H9 (cell line): Measurements from ENCODE around the gene DIP2C. TPM values are rescaled to one million over a fixed set of nuclear protein-coding genes. Genes with fewer than 3 reads are reported as not detected.

Experiments used
- DNase-seq: peaks from one replicate; pipeline ENCODE4 v3.0.0-alpha.2; 2017
- H2AFZ ChIP-seq: one replicate; pipeline ENCODE4 v1.6.1; 2013; ENCODE audit warnings: mild to moderate bottlenecking, low read length, control low read depth, moderate library complexity
- H2AK5ac ChIP-seq: 2 replicates; pipeline ENCODE4 v1.6.1; 2013; ENCODE audit warnings: low read length, control low read depth, mixed read lengths; ENCODE audit not compliant: insufficient read length
- H2BK120ac ChIP-seq: one replicate; pipeline ENCODE4 v1.6.1; 2013; ENCODE audit warnings: low read depth, mild to moderate bottlenecking, low read length, control low read depth, inconsistent platforms; ENCODE audit not compliant: poor library complexity, severe bottlenecking
- H2BK12ac ChIP-seq: 2 replicates; pipeline ENCODE4 v1.6.1; 2013; ENCODE audit warnings: low read length, control low read depth, mixed read lengths, low read depth; ENCODE audit not compliant: insufficient read length
- H2BK15ac ChIP-seq: 2 replicates; pipeline ENCODE4 v1.6.1; 2013; ENCODE audit warnings: low read depth, low read length, control low read depth
- H2BK20ac ChIP-seq: one replicate; pipeline ENCODE4 v1.6.1; 2013; ENCODE audit warnings: low read depth, mild to moderate bottlenecking, low read length, control low read depth, inconsistent platforms; ENCODE audit not compliant: poor library complexity, severe bottlenecking
- H2BK5ac ChIP-seq: 2 replicates; pipeline ENCODE4 v1.6.1; 2013; ENCODE audit warnings: low read length, control low read depth, mixed read lengths; ENCODE audit not compliant: insufficient read length
- H3K14ac ChIP-seq: 2 replicates; pipeline ENCODE4 v1.6.1; 2013; ENCODE audit warnings: low read length, control low read depth; ENCODE audit not compliant: insufficient read depth
- H3K18ac ChIP-seq: 2 replicates; pipeline ENCODE4 v1.6.1; 2013; ENCODE audit warnings: low read depth, mild to moderate bottlenecking, mixed read lengths, low read length, control low read depth; ENCODE audit not compliant: insufficient read length
- H3K23ac ChIP-seq: 2 replicates; pipeline ENCODE4 v1.6.1; 2013; ENCODE audit warnings: low read length, control low read depth, mixed read lengths, low read depth; ENCODE audit not compliant: insufficient read length
- H3K23me2 ChIP-seq: 2 replicates; pipeline ENCODE4 v1.6.1; 2013; ENCODE audit warnings: low read depth, mild to moderate bottlenecking, mixed read lengths, low read length, control low read depth; ENCODE audit not compliant: insufficient read length, poor library complexity, severe bottlenecking
- H3K27ac ChIP-seq: 2 replicates; pipeline ENCODE4 v1.5.1; 2013; ENCODE audit warnings: low read length, control low read depth, mixed read lengths, low read depth; ENCODE audit not compliant: insufficient read length
- H3K27me3 ChIP-seq: 2 replicates; pipeline ENCODE4 v1.6.1; 2013; ENCODE audit warnings: low read length, control low read depth, inconsistent platforms; ENCODE audit not compliant: insufficient read depth
- H3K4ac ChIP-seq: 2 replicates; pipeline ENCODE4 v1.6.1; 2013; ENCODE audit warnings: low read depth, mild to moderate bottlenecking, control low read depth, inconsistent platforms, low read length, moderate library complexity
- H3K4me1 ChIP-seq: 2 replicates; pipeline ENCODE4 v1.6.1; 2013; ENCODE audit warnings: low read length, control low read depth, inconsistent platforms; ENCODE audit not compliant: insufficient read depth
- H3K4me2 ChIP-seq: 2 replicates; pipeline ENCODE4 v1.6.1; 2013; ENCODE audit warnings: low read length, control low read depth, mixed read lengths; ENCODE audit not compliant: insufficient read length, insufficient read depth
- H3K56ac ChIP-seq: 2 replicates; pipeline ENCODE4 v1.6.1; 2013; ENCODE audit warnings: low read depth, mild to moderate bottlenecking, mixed read lengths, low read length, control low read depth; ENCODE audit not compliant: insufficient read length
- H3K79me1 ChIP-seq: 2 replicates; pipeline ENCODE4 v1.6.1; 2013; ENCODE audit warnings: low read depth, mild to moderate bottlenecking, moderate library complexity, low read length, control low read depth, inconsistent platforms; ENCODE audit not compliant: insufficient read depth, poor library complexity, severe bottlenecking
- H3K79me2 ChIP-seq: 2 replicates; pipeline ENCODE4 v1.6.1; 2013; ENCODE audit warnings: low read length, control low read depth, inconsistent platforms; ENCODE audit not compliant: insufficient read depth
- H3K9ac ChIP-seq: 2 replicates; pipeline ENCODE4 v1.6.1; 2013; ENCODE audit warnings: low read length, control low read depth, mixed read lengths; ENCODE audit not compliant: insufficient read length; ENCODE audit errors: extremely low read depth
- H3K9me3 ChIP-seq: one replicate; pipeline ENCODE4 v1.6.1; 2013; ENCODE audit warnings: low read depth, low read length, inconsistent platforms; ENCODE audit not compliant: control insufficient read depth
- H3T11ph ChIP-seq: one replicate; pipeline ENCODE4 v1.6.1; 2013; ENCODE audit warnings: mild to moderate bottlenecking, low read length, control low read depth, inconsistent platforms
- H4K20me1 ChIP-seq: one replicate; pipeline ENCODE4 v1.6.1; 2013; ENCODE audit not compliant: control insufficient read depth, insufficient read length, insufficient read depth
- H4K5ac ChIP-seq: 2 replicates; pipeline ENCODE4 v1.6.1; 2013; ENCODE audit warnings: low read depth, mild to moderate bottlenecking, mixed read lengths, low read length, control low read depth; ENCODE audit not compliant: insufficient read length
- H4K8ac ChIP-seq: replicated peaks from 2 replicates; pipeline ENCODE4 v1.6.1; 2013; ENCODE audit warnings: low read length, control low read depth, mixed read lengths, low read depth; ENCODE audit not compliant: insufficient read length
- H4K91ac ChIP-seq: 2 replicates; pipeline ENCODE4 v1.6.1; 2013; ENCODE audit warnings: low read depth, mild to moderate bottlenecking, moderate library complexity, mixed read lengths, low read length, control low read depth; ENCODE audit not compliant: insufficient read length
- H3K27ac Mint-ChIP-seq, 3 experiments: 2 replicates in 2 of 3; 3 replicates in 1 of 3; pipeline ENCODE4 v1.8.0; 2020 to 2021; ENCODE audit warnings: mixed read lengths in 3 of 3, mild to moderate bottlenecking in 1 of 3, moderate library complexity in 1 of 3
- H3K27me3 Mint-ChIP-seq: 2 replicates; pipeline ENCODE4 v1.8.0; 2021; ENCODE audit warnings: low read depth, mild to moderate bottlenecking, moderate library complexity, mixed read lengths
- H3K36me3 Mint-ChIP-seq, 3 experiments: 2 replicates in 2 of 3; 3 replicates in 1 of 3; pipeline ENCODE4 v1.8.0; 2020 to 2021; ENCODE audit warnings: low read depth in 3 of 3, mixed read lengths in 3 of 3; ENCODE audit not compliant: insufficient read depth in 1 of 3
- H3K4me1 Mint-ChIP-seq, 2 experiments: 2 replicates each; pipeline ENCODE4 v1.8.0; 2020; ENCODE audit warnings: mixed read lengths in 2 of 2
- H3K4me3 Mint-ChIP-seq, 2 experiments: 2 replicates in 1 of 2; 3 replicates in 1 of 2; pipeline ENCODE4 v1.8.0; 2020 to 2021; ENCODE audit warnings: mild to moderate bottlenecking in 2 of 2, mixed read lengths in 2 of 2, moderate library complexity in 1 of 2
- H3K9me3 Mint-ChIP-seq, 2 experiments: 2 replicates in 1 of 2; 3 replicates in 1 of 2; pipeline ENCODE4 v1.8.0; 2020; ENCODE audit warnings: mild to moderate bottlenecking in 2 of 2, mixed read lengths in 2 of 2, moderate library complexity in 1 of 2
- WGBS: extraction: QIAGEN DNeasy Blood & Tissue Kit; methylation state at CpG from one replicate; pipeline ENCODE4 v1.1.7; 2013; ENCODE audit warnings: missing lambda C conversion rate, low lambda C conversion rate, mixed read lengths; ENCODE audit not compliant: insufficient read length; ENCODE audit errors: extremely low coverage; 5-methylcytosine and 5-hydroxymethylcytosine counted together
- total RNA-seq: library from RNA; stranded (reverse); gene quantifications from 2 replicates; pipeline ENCODE4 v1.2.1, GENCODE V29; 2021
- TF ChIP-seq, protein P1 (sequence below): fragments of 200-600 bp; sonication (generic); conservative IDR thresholded peaks from 3 replicates; pipeline ENCODE4 v1.8.0; 2021; ENCODE audit warnings: antibody characterized with exemption, mild to moderate bottlenecking

Gene DIP2C
- total RNA-seq, 1 experiment from 2014 or later, result 7.9 TPM

DNA sequence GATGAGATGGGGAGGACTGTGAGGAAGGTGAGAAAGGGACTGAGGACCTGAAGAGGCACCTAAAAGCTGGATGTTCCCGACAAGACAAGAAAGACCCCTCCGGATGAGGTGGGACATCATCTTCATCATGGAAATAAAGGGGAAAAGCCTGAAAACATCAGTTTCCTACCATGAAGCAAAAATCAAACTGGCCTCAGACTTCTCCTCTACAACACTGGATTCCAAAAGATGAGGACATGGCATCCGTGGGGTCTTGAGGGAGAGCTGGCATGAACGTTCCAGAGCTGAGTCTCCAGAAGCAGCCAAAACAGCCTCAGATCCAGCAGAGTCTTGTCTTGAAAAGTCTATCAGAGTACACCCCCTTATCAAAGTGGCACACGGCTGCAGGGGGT is 44.5 kb downstream of the DIP2C start:
- H3K4ac ChIP-seq, result no peak overlapping the region
- TF ChIP-seq, protein P1, sequence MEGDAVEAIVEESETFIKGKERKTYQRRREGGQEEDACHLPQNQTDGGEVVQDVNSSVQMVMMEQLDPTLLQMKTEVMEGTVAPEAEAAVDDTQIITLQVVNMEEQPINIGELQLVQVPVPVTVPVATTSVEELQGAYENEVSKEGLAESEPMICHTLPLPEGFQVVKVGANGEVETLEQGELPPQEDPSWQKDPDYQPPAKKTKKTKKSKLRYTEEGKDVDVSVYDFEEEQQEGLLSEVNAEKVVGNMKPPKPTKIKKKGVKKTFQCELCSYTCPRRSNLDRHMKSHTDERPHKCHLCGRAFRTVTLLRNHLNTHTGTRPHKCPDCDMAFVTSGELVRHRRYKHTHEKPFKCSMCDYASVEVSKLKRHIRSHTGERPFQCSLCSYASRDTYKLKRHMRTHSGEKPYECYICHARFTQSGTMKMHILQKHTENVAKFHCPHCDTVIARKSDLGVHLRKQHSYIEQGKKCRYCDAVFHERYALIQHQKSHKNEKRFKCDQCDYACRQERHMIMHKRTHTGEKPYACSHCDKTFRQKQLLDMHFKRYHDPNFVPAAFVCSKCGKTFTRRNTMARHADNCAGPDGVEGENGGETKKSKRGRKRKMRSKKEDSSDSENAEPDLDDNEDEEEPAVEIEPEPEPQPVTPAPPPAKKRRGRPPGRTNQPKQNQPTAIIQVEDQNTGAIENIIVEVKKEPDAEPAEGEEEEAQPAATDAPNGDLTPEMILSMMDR, result no peak
- no peak overlapping the region for H4K8ac ChIP-seq
- peaks cover 12 to 14% of the 10 kb centered on the region in 2 experiments for H3K4me1 Mint-ChIP-seq
- no peak overlapping the region for H3K4me3 Mint-ChIP-seq
- no peak overlapping the region for H3K9ac ChIP-seq
- no peak overlapping the region for H3K27ac ChIP-seq
- H2BK120ac ChIP-seq, result no peak overlapping the region
- peaks cover 3% of the 10 kb centered on the region for H3K79me1 ChIP-seq
- no peak overlapping the region for H3K4me2 ChIP-seq
- no CpG with 5 or more reads among the region's 5 CpGs for WGBS
- no peaks in the 10 kb centered on the region; the same call in 1 of the 2 replicates for H3K4me1 ChIP-seq
- H3K36me3 Mint-ChIP-seq, result peaks cover 5 to 13% (median 6%) of the 10 kb centered on the region in 3 experiments; a peak in 6 of 7 replicates
- no peak overlapping the region for H4K91ac ChIP-seq
- H3K18ac ChIP-seq, result no peak overlapping the region
- no peak overlapping the region for H3K56ac ChIP-seq
- no peaks in the 10 kb centered on the region for H3K23me2 ChIP-seq
- no peak overlapping the region for H2BK20ac ChIP-seq
- H3K9me3 ChIP-seq, result no peaks in the 10 kb centered on the region
- no peak overlapping the region for H2AFZ ChIP-seq
- no peak overlapping the region for H3K23ac ChIP-seq
- H4K20me1 ChIP-seq, result no peaks in the 10 kb centered on the region
- H3K27ac Mint-ChIP-seq, result no peak overlapping the region
- no peaks in the 10 kb centered on the region for H3K27me3 Mint-ChIP-seq
- no peak for DNase-seq
- peaks cover 5% of the 10 kb centered on the region; the same call in 1 of the 2 replicates for H3K79me2 ChIP-seq
- no peak overlapping the region for H3T11ph ChIP-seq
- H3K14ac ChIP-seq, result no peak overlapping the region
- no peaks in the 10 kb centered on the region for H3K27me3 ChIP-seq
- H3K9me3 Mint-ChIP-seq, result peaks cover 0 to 9% of the 10 kb centered on the region in 2 experiments; a peak in 3 of 5 replicates
- no peak overlapping the region for H2BK5ac ChIP-seq
- no peak overlapping the region for H4K5ac ChIP-seq
- no peak overlapping the region for H2BK15ac ChIP-seq
- H2AK5ac ChIP-seq, result no peak overlapping the region
- H2BK12ac ChIP-seq, result no peak overlapping the region
